Astrocyte of the spinal cord (primary cell): Measurements from ENCODE around the gene AGAP1.

ENCODE experiments used
- DNase-seq: peaks from one replicate; pipeline ENCODE4 v3.0.0; 2011; ENCODE audit warnings: low read depth, low spot score
- H3K4me3 ChIP-seq: 2 replicates; pipeline ENCODE4 v1.5.1; 2011; ENCODE audit warnings: low read depth, mild to moderate bottlenecking, low read length, moderate library complexity
- CTCF ChIP-seq: IDR thresholded peaks from 2 replicates; pipeline ENCODE4 v1.5.1; 2012; ENCODE audit warnings: low read depth, mild to moderate bottlenecking, low read length, inconsistent platforms
- in situ Hi-C: cut with HindIII; loops from 2 replicates; pipeline ENCODE4 v1.10.0; 2017; ENCODE audit warnings: low sequenced_read_pairs

The AGAP1 gene

GRCh38 chr2:235623111-235623510, 129.3 kb downstream of the AGAP1 start:
- H3K4me3 ChIP-seq = no peak overlapping the region
- TF ChIP-seq CTCF = no peak
- in situ Hi-C loops = no loop called here
- no peak for DNase-seq

GRCh38 chr2:235623752-235624151, 129.9 kb downstream of the AGAP1 start:
- H3K4me3 ChIP-seq = no peak overlapping the region
- TF ChIP-seq CTCF = no peak
- in situ Hi-C loops = no loop called here
- no peak for DNase-seq

- no peak for TF ChIP-seq CTCF
- in situ Hi-C loops = no loop called here
- no peak overlapping the region for H3K4me3 ChIP-seq
- no peak for DNase-seq
Observed at GRCh38 chr2:235626658-235627057, 132.8 kb downstream of the AGAP1 start.

GRCh38 chr2:235627682-235628081, 133.8 kb downstream of the AGAP1 start:
- no peak for TF ChIP-seq CTCF
- peak; percentile 28 for DNase-seq
- H3K4me3 ChIP-seq = no peak overlapping the region
- in situ Hi-C loops = no loop called here

GRCh38 chr2:235630718-235631296, 137.0 kb downstream of the AGAP1 start:
- H3K4me3 ChIP-seq = no peak overlapping the region
- in situ Hi-C loops = no loop called here
- TF ChIP-seq CTCF = no peak

GRCh38 chr2:235634435-235635158, 140.8 kb downstream of the AGAP1 start:
- in situ Hi-C loops = no loop called here
- H3K4me3 ChIP-seq = no peak overlapping the region
- no peak for TF ChIP-seq CTCF
- peak; percentile 19 for DNase-seq

More at GRCh38 chr2:235630718-235631296, 137.0 kb downstream of the AGAP1 start:
- DNase-seq = no peak
